Hindlimb muscle (tissue), 1 donor: ENCODE measurements around the gene CPNE8. TPM values are rescaled to one million over a fixed set of nuclear protein-coding genes. Genes with fewer than 3 reads are reported as not detected.
A peak's percentile ranks its signal among the peaks of the same experiment; 100 is the strongest.
"Not testable (repeated sequence)": the region's sequence is repeated elsewhere in the genome, so short reads cannot be mapped to it uniquely, and the experiment has no call there.

Experiments
- DNase-seq: peaks from one replicate; pipeline ENCODE4 v3.0.0-alpha.2; 2013
- polyA plus RNA-seq: library from polyadenylated mRNA; unstranded; fragments of 120-200 nt; gene quantifications from one replicate; pipeline ENCODE4 v1.2.1, GENCODE V29; 2013; ENCODE audit not compliant: insufficient read length

Gene CPNE8
- polyA plus RNA-seq, 1 donor, result 7.2 TPM

DNA sequence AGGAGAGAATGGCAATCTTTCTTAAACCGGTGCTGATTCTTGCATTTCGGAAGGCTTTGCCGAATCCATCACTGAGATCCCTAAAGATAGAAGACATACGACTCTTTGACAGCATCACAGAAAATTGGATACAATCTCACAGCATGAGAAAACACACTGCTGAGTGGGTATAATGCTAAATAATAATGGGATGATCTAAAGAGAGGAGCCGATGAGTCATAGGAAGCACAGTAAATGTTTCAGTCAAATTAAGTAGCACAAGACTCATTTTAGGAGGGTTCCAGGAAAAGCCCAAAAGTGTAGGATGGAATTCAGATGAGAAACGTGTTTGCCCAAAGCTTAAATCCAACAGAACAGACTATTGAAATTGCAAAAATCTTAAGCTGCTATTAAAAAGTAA is 81.7 kb downstream of the CPNE8 start:
- no peak for DNase-seq

GRCh38 chr12:38823314-38823713 is 82.1 kb downstream of the CPNE8 start:
- DNase-seq, result no peak

- no peak for DNase-seq
Observed at GRCh38 chr12:38817942-38818341, 87.4 kb downstream of the CPNE8 start.

GRCh38 chr12:38813923-38814322 is 91.5 kb downstream of the CPNE8 start:
- no peak for DNase-seq

- no peak for DNase-seq
Observed at GRCh38 chr12:38811814-38812356, 93.5 kb downstream of the CPNE8 start.

GRCh38 chr12:38809832-38810231 is 95.6 kb downstream of the CPNE8 start:
- DNase-seq, result no peak

DNA sequence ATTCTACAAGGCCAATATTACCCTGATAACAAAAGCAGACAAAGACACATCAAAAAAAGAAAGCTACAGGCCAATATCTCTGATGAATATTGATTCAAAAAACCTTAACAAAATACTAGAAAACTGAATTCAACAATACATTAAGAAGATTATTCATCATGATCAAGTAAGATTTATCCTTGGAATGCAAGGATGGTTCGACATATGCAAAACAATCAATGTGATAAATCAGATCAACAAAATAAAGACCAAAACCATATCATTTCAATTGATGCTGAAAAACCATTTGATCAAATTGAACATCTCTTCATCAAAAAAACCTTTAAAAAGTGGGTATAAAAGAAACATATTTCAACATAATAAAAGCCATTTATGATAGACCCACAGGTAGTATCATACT is 117.3 kb downstream of the CPNE8 start:
- DNase-seq, result no peak

DNA sequence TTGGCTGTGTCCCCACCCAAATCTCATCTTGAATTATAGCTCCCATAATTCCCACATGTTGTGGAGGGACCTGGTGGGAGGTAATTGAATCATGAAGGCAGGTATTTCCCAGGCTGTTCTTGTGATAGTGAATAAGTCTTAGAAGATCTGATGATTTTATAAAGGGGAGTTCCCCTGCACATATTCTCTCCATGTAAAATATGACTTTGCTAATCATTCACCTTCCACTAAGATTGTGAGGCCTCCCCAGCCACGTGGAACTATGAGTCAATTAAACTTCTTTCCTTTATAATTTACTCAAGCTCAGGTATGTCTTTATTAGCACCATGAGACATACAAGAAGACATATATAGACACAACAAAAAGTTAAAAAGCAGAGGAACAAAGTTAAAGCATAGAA is 120.0 kb downstream of the CPNE8 start:
- no peak for DNase-seq

DNA sequence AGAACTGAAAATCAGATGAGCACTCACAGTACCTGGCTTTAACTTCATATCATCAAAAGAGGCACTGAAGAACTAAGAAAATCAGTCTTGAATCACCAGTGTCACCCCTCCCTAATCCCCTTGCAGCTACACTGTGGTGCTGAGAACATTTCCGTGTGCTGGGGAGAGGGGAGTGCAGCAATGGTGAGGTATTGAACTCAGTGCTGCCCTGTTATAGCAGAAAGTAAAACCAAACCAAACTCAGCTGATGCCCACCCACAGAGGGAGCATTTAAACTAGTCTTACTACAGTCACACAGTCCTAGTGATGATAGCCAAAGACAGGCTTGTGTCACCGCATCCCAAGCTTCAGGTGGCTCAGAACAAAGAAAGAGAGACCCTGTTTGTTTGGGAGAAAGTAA is 122.1 kb downstream of the CPNE8 start:
- no peak for DNase-seq

GRCh38 chr12:38782359-38782758 is 123.0 kb downstream of the CPNE8 start:
- no peak for DNase-seq

GRCh38 chr12:38776647-38777046 is 128.7 kb downstream of the CPNE8 start:
- no peak for DNase-seq

GRCh38 chr12:38775457-38775856 is 129.9 kb downstream of the CPNE8 start:
- no peak for DNase-seq

GRCh38 chr12:38772437-38772836 is 133.0 kb downstream of the CPNE8 start:
- DNase-seq, result no peak

DNA sequence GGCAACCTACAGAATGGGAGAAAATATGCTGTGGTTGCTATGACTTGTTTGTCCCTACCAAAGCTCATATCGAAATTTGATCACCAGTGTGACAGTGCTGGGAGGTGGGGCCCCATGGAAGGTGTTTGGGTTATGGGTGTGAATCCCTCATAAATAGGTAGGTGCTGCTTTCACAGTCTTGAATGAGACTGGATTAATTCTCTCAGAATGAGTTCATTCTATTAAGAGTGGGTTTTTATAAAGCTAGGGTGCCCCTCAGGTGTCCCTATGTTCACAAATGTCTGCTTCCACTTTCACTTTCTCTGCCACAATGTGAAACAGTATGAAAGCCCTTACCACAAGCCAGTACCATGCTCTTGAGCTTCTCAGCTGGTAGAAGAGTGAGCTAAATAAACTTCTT is 133.5 kb downstream of the CPNE8 start:
- no peak for DNase-seq

GRCh38 chr12:38761636-38762342 is 143.6 kb downstream of the CPNE8 start:
- DNase-seq, result no peak

DNA sequence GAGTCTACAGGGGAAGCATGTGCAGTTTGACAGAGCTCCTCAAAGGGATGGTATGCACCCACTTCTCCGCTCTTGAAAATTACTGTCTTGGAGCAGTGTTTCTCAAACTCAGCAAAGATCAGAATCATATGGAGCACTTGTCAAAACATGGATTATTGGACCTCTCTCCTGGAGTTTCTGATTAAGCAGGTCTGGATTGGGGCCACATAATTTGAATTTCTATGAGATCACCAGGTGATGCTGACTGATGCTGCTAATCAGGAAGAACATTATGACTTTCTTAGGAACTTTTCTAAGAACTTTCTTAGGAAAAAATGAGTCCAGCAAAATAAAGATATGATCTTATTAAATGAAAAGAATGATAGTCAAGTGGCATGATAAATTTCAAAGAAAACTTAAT is 144.3 kb downstream of the CPNE8 start:
- DNase-seq, result no peak

DNA sequence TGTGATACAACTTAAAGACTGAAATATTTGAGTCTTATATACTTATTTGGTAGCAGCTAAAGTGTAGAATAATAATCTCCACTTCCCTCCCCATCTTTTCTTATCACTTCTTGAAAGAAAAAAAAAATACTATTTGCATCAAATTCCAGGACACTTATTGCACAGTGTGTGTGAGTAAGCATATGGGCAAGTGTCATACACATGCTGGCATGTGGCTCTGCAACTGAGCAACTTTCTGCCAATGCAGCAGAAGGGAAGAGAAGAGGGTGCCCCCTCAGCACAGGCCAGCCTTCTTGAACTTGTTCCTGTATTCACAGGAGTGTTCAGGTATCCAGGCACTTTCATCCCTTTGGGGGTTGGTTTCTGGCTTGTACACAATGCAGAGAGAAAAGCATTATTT is 145.8 kb downstream of the CPNE8 start:
- no peak for DNase-seq

GRCh38 chr12:38746744-38747143 is 158.6 kb downstream of the CPNE8 start:
- no peak for DNase-seq

GRCh38 chr12:38745601-38746000 is 159.8 kb downstream of the CPNE8 start:
- DNase-seq, result no peak

- peak; percentile 28 for DNase-seq
Observed at GRCh38 chr12:38744041-38744440, 161.3 kb downstream of the CPNE8 start.

DNA sequence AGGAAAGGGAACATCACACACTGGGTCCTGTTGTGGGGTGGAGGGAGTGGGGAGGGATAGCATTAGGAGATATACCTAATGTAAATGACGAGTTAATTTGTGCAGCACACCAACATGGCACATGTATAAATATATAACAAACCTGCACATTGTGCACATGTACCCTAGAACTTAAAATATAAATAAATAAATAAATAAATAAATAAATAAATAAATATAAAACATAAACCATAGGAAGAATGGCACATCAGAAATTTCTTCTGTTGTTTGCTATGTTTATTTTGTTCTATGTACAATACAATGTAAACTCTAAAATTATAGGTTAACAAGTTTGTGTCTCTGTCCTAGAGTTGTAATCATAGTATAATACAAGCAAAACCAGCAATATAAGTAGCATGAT is 162.9 kb downstream of the CPNE8 start:
- DNase-seq, result not testable (repeated sequence)

DNA sequence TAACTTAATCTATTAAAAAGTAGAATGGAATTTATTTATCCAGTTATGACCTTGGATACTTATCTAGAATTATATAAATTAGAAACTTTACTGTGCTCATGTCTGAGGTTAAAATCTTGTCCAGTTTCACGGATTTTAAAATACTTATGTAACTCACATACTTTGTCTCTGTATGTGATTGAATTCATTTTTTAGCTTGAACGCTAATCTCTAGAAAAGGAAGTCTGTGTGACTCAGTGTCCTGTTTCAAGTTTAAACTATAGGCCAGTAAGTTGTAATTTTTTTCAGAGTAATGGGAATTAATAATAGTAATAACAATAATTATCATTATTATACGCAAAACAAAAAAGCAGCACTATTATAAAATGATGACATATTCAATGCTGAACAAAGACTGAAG is 168.6 kb downstream of the CPNE8 start:
- no peak for DNase-seq

DNA sequence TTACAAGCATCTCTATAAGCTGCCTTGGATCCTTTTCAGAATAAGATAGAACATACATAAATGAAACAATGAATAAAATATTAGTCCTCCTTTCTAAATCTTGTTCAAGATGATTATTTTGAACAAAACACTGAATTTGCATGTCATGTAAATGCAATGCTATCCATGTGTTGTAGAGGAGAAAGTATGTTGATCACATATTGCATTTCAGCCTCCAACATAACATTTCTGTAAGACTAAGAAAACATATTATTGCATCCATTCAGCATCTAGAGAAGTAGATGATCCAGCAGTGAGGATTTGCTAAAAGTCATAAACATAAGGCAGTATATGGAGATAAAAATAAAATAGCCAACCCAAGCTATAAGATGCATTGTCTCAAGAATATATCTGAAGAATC is 172.6 kb downstream of the CPNE8 start:
- DNase-seq, result no peak

GRCh38 chr12:38728894-38729293 is 176.5 kb downstream of the CPNE8 start:
- no peak for DNase-seq
